PFSK-1 (cell line): Measurements from ENCODE around the gene BTN1A1.

Source experiments
- POLR2AphosphoS5 ChIP-seq: IDR thresholded peaks from 2 replicates; pipeline ENCODE4 v1.6.1; 2012; ENCODE audit warnings: low read depth, mild to moderate bottlenecking, control low read depth, low read length, moderate library complexity
- SIN3A ChIP-seq: IDR thresholded peaks from 2 replicates; pipeline ENCODE4 v1.6.1; 2012; ENCODE audit warnings: mild to moderate bottlenecking, low read length, moderate library complexity, borderline replicate concordance; ENCODE audit not compliant: insufficient read depth

GRCh38 chr6:26554697-26555504 lies 54.8 kb downstream of the BTN1A1 start:
- no peak for TF ChIP-seq POLR2AphosphoS5
- 0 out of 2 replicates have a peak, but pooled peaks have one; percentile 42 for TF ChIP-seq SIN3A
